NCI-H2029 (cell line): ENCODE data around the gene EXOSC3.

ENCODE experiments used
- DNase-seq: peaks from one replicate; lab custom pipeline; 2025; lab: John Stamatoyannopoulos, UW

The EXOSC3 gene

DNA sequence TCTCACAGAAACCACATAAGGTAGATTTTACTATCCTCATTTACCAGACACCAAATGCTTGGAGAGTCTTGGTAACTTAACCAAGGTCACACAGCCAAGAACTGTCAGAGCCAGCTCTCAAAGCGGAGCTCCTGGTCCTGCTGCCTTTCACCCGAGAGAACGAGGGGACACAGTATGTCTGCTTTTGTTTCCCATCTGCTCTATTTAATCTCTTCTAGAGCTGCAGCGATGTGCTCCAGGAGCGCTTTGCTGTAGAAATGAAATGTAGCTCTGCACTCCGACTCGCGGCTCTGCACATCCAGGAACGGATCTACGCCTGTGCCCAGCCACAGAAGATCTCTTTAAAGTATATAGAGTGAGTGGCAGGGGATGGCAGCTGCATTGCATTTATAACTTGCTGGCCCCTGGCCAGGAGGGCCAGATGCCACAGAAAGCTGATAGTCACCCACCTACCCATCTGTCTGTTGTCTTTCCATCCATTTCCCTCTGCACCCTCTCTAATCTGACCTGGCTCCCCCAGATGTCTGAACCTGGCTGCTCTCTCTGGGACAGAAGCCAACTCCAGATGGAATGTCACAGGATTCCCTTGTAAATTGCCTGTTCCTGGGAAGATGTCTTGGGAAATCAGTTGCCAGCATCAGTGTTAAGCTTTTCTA is 52.6 kb downstream of the EXOSC3 start:
- DNase-seq: no peak

- DNase-seq: no peak
These were observed 54.0 kb downstream of the EXOSC3 start for GRCh38 chr9:37730839-37731238.

DNA sequence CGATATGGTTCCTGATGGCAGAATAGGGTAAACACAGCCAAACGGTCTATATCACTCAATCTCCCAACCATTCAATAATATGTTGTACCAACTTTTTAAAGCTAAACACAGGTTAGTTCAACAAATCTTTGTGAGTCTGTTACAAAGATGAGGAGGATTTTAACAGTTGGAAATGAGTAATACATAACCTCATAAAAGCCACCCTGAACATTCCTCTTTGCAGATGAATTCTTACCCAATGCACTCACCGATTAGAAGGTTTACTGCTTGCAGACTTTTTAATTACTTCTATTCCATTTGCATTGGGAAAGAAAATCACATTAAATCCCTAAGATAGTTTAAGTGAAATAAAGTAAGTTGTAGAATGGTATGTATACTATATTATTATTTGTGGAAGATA is 54.6 kb downstream of the EXOSC3 start:
- no peak for DNase-seq
